Measurements from ENCODE around the gene TRIB2.

Gene TRIB2

GRCh38 chr2:12778811-12779579 lies 62.3 kb downstream of the TRIB2 start:
- no peak for DNase-seq (ENCODE audit: low read depth, low spot score)

- DNase-seq (ENCODE audit: low read depth, low spot score), result no peak
Observed at GRCh38 chr2:12781329-12781728, 64.6 kb downstream of the TRIB2 start.

- DNase-seq (ENCODE audit: low read depth, low spot score), result peak; percentile 77
Observed at GRCh38 chr2:12787891-12788801, 71.4 kb downstream of the TRIB2 start.

- DNase-seq (ENCODE audit: low read depth, low spot score), result no peak
Observed at GRCh38 chr2:12791906-12792305, 75.2 kb downstream of the TRIB2 start.

Measured in brain pericyte (primary cell).